NCI-H69 (cell line): ENCODE results near the gene TNFAIP6.
"Not testable (repeated sequence)": the region's sequence is repeated elsewhere in the genome, so short reads cannot be mapped to it uniquely, and the experiment has no call there.

Experiments used
- DNase-seq: peaks from one replicate; lab custom pipeline; 2025; lab: John Stamatoyannopoulos, UW

Gene TNFAIP6, protein sequence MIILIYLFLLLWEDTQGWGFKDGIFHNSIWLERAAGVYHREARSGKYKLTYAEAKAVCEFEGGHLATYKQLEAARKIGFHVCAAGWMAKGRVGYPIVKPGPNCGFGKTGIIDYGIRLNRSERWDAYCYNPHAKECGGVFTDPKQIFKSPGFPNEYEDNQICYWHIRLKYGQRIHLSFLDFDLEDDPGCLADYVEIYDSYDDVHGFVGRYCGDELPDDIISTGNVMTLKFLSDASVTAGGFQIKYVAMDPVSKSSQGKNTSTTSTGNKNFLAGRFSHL

DNA sequence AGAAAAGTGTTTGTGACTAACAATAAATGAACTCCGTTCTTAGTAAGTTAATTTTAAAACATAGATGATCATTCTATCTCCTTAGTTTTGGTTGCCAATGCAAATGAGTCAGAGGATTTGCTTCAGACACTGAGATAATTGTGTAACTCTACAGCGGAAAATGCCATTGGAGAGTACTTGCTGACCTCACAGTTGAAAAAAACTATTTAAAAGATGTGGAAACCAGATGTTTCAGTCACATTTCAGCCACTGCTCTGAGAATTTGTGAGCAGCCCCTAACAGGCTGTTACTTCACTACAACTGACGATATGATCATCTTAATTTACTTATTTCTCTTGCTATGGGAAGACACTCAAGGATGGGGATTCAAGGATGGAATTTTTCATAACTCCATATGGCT is at the start of gene TNFAIP6:
Gene TNFAIP6, plus strand, starts transcription at position 234 of the 400 bp plus-strand sequence. Its CDS starts 75 bp downstream, at position 309.
- no peak for DNase-seq

DNA sequence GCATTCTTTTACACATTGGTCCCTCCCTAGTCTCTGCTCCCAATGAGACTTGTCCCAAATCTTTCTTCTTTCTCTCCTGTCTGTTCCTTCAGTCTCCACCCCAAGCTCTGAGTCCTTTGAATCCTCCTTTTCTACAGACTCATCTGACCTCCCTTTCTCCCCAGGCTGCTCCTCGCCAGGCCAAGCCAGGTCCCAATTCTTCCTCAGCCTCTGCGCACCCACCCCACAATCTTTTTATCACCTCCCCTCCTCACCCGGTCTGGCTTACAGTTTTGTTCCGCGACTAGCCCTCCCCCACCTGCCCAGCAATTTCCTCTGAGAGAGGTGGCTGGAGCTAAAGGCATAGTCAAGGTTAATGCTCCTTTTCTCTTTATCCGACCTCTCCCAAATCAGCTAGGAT is 47.1 kb upstream of the TNFAIP6 start:
- DNase-seq: not testable (repeated sequence)

- DNase-seq: not testable (repeated sequence)
Observed at GRCh38 chr2:151312440-151312839, 45.0 kb upstream of the TNFAIP6 start.

DNA sequence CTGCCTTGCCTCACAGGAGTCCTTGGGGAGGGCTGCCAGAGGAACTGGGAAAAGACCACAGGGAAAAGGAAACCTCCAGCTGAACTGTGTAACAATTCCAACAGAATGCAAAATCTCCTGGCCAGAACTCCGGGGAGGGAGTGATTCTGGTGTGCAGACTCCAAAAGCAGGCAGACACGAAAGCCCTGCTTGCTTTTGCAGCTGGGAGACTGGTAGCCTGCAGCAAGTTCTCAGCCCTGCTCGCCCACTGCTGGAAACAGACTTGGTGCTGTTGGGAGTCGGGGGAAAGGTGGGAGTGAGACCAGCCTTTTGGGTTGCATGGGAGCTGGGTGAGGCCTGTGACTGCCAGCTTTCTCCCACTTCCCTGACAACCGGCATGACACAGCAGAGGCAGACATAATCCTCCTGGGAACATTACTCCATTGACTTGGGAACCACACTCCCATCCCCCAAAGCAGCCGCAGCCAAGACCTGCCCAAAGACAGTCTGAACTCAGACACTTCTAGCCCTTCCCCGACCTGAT is 42.0 kb upstream of the TNFAIP6 start:
- peak; percentile 24 for DNase-seq

DNA sequence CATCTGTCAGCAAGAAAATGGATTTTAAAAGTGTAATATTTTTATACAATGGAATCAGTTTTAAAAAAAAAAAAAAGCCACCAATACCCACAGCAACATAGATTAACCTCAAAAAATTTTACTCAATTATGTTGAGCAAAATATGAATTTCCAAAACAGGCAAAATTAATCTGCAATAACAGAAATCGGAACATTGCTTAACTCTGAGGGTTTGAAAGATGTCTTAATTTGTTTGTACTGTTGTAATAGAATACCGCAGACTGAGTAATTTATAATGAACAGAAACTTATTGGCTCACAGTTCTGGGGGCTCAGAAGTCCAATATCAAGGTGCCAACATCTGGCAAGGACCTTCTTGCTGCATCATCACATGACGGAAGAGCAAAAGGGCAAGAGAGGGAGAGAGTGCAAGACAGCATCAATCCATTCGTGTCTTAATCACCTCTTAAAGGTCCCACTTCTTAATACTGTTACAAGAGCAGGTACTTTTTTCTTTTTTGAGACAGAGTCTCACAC is 31.8 kb upstream of the TNFAIP6 start:
- DNase-seq: no peak

- DNase-seq: no peak
Observed at GRCh38 chr2:151326554-151326953, 30.8 kb upstream of the TNFAIP6 start.

- DNase-seq: no peak
Observed at GRCh38 chr2:151329998-151330397, 27.4 kb upstream of the TNFAIP6 start.

DNA sequence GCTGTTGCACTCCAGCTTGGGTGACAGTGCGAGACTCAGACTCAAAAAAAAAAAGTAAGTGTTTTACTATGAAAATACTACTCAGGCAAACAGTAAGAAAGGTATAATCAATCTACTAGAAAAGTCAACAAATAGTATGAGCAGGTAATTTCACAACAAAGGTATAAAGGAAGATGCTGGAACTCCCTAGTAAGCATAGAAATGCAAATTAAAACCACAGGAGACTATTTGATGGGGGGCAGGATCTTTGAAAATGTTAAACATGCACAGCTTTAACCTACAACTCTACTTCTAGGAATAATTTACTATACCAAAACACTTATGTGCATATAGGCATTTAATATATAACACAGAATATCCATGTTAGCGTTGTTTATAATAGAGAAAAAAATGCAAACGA is 24.3 kb upstream of the TNFAIP6 start:
- DNase-seq: peak; percentile 3

- peak; percentile 10 for DNase-seq
Observed at GRCh38 chr2:151334082-151334815, 23.1 kb upstream of the TNFAIP6 start.

DNA sequence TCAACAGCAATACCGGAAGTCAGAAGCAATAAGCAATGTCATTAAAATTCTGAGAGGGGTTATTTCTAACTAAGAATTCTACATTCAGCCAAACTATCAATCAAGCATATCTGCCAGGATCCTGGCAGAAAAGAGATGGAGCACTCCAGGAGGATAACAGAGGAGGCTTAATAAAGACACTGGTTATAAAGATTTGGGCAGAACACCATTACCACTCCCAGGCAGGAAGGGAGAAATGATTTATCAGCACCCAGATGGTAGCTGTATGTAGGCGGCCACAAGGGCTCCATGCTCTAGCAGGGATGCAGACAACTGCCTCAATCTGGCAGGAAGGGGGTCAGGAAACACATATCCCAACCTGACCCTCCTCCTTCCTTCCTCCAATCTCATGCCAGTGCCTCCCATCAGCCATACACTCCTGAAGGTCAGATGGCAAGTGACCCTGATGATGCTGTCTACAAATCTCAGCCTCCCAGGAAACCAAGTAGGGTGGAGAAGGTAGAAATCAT is 20.5 kb upstream of the TNFAIP6 start:
- DNase-seq: no peak

GRCh38 chr2:151337643-151338042 is 19.7 kb upstream of the TNFAIP6 start:
- no peak for DNase-seq

DNA sequence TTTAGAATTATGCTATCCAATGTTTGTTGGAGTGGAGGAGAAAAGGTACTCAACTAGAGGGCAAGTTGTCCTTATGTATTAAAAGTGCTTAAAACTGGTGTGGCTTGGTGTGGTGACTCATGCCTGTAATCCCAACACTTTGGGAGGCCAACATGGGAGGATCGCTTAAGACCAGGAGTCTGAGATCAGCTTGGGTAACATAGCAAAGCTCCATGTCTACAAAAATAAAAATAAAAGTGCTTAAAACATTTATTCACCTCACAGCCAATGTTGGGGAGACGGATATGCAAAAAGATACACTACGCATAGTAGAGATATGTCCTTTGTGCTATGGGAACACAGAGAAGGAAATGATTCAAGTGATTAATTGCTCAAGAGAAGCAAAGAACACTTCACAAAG is 19.3 kb upstream of the TNFAIP6 start:
- DNase-seq: no peak

GRCh38 chr2:151343073-151343472 is 14.3 kb upstream of the TNFAIP6 start:
- DNase-seq: no peak

GRCh38 chr2:151344191-151344590 is 13.2 kb upstream of the TNFAIP6 start:
- not testable (repeated sequence) for DNase-seq

GRCh38 chr2:151344906-151345305 is 12.5 kb upstream of the TNFAIP6 start:
- no peak for DNase-seq

- DNase-seq: no peak
Observed at GRCh38 chr2:151347294-151347693, 10.1 kb upstream of the TNFAIP6 start.

DNA sequence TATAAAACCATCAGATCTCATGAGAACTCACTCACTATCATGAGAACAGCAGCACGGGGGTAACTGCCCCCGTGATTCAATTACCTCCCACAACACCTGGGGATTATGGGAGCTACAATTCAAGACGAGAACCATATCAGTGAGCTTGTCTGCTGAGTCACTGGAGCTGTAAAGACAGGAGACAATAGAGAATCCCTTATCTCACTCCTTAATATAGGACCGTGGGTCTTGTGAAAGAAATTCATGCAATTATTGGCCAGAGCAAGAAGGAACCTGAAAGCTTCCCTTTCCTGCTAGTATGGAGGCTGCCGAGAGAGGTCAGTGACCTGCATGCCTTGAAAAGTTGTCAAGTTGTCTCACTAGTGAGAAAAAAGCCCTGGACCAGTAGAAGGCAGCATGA is 9.5 kb upstream of the TNFAIP6 start:
- no peak for DNase-seq

GRCh38 chr2:151350579-151351195 is 6.7 kb upstream of the TNFAIP6 start:
- no peak for DNase-seq

DNA sequence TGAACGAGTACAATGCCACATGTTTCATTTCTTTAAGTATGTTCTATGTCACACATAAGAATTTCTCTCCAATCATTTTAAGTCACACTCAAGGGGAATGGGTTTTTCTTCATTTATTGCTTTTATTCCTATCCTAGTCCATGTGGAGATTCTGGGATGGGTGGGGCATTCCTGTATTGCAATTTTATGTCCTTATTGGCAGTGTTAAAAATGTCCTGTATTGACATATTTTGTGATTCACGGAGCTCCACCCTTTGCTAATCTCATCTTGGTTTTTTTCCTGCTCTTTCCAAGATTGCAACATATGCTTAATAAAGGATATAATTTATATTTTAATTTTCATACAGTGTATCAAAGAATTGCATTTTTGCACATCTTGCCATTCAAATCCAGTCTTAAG is 3.4 kb upstream of the TNFAIP6 start:
- no peak for DNase-seq

- DNase-seq: no peak
Observed at GRCh38 chr2:151354807-151355206, 2.6 kb upstream of the TNFAIP6 start.

GRCh38 chr2:151358166-151358970 is 976 bp downstream of the TNFAIP6 start:
- no peak for DNase-seq
